Progenitor cell of endocrine pancreas (in vitro differentiated cells): ENCODE measurements around the gene TLR8. TPM values are rescaled to one million over a fixed set of nuclear protein-coding genes. Genes with fewer than 3 reads are reported as not detected.

Experiments used
- DNase-seq: peaks from one replicate; pipeline ENCODE4 v3.0.0; 2021; ENCODE audit warnings: low spot score; ENCODE audit not compliant: unreplicated experiment
- H3K27ac Mint-ChIP-seq: 2 replicates; pipeline ENCODE4 v1.8.0; 2021; ENCODE audit warnings: mild to moderate bottlenecking, moderate library complexity, mixed read lengths
- H3K27me3 Mint-ChIP-seq: 2 replicates; pipeline ENCODE4 v1.8.0; 2021; ENCODE audit warnings: mixed read lengths
- H3K36me3 Mint-ChIP-seq: 2 replicates; pipeline ENCODE4 v1.8.0; 2022; ENCODE audit warnings: mixed read lengths; ENCODE audit not compliant: insufficient read depth
- H3K4me1 Mint-ChIP-seq: 2 replicates; pipeline ENCODE4 v1.8.0; 2021; ENCODE audit warnings: low read depth, mixed read lengths
- H3K4me3 Mint-ChIP-seq: 2 replicates; pipeline ENCODE4 v1.8.0; 2021; ENCODE audit warnings: low read depth, mild to moderate bottlenecking, moderate library complexity, mixed read lengths
- H3K9me3 Mint-ChIP-seq: 2 replicates; pipeline ENCODE4 v1.8.0; 2021; ENCODE audit warnings: low read depth, mixed read lengths
- total RNA-seq: library from RNA; stranded (reverse); gene quantifications from 2 replicates; pipeline ENCODE4 v1.2.1, GENCODE V29; 2021
- TF ChIP-seq, protein P1 (sequence below): fragments of 200-600 bp; sonication (generic); IDR thresholded peaks from one replicate; pipeline ENCODE4 v1.5.0; 2021; ENCODE audit warnings: antibody characterized with exemption, mild to moderate bottlenecking; ENCODE audit not compliant: unreplicated experiment

The TLR8 gene
- total RNA-seq, 1 donor from 2014 or later = not detected

DNA sequence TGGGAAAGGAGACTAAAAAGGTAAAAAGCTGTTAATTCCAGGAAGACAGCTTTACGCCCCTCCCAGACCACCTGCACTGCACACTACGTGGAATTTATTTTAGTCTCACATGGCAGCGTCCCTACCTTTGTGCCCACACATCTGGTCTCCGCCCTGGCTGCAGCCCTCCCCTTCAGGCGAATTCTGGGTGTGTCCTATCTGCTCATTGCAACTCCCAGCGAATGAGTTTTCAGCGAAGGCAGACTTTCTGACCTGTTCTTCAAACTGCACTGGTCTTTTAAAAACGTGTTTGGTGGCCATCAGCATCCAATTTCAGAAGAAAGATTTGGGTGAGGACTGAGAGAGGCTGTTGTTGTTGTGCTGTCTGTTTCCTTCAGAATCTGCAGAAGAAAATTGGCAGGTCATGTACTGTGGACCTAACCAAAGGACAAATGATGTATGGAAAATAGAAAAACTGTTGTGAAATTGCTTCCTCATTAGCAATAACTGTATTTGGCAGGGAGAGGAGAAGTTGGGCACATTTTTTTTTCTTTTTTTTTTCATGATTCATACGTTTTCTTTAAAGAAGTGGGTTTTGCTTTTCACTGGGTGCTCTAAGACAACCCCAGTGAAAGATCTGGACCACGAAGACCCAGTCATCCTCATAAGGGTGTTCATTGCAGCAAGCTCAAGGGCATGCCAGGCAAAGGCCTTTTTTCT is 4.2 kb downstream of the TLR8 start:
- Mint-ChIP-seq H3K4me1 (no peaks in the 10 kb centered on the region), H3K27me3 (no peaks in the 10 kb centered on the region), H3K4me3 (no peak overlapping the region), H3K9me3 (peaks cover 8% of the 10 kb centered on the region), H3K36me3 (no peaks in the 10 kb centered on the region), H3K27ac (no peak overlapping the region)
- DNase-seq = no peak
- TF ChIP-seq, protein P1, sequence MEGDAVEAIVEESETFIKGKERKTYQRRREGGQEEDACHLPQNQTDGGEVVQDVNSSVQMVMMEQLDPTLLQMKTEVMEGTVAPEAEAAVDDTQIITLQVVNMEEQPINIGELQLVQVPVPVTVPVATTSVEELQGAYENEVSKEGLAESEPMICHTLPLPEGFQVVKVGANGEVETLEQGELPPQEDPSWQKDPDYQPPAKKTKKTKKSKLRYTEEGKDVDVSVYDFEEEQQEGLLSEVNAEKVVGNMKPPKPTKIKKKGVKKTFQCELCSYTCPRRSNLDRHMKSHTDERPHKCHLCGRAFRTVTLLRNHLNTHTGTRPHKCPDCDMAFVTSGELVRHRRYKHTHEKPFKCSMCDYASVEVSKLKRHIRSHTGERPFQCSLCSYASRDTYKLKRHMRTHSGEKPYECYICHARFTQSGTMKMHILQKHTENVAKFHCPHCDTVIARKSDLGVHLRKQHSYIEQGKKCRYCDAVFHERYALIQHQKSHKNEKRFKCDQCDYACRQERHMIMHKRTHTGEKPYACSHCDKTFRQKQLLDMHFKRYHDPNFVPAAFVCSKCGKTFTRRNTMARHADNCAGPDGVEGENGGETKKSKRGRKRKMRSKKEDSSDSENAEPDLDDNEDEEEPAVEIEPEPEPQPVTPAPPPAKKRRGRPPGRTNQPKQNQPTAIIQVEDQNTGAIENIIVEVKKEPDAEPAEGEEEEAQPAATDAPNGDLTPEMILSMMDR = no peak

- H3K27ac Mint-ChIP-seq = no peak overlapping the region
- DNase-seq = no peak
- TF ChIP-seq, protein P1 = no peak
- H3K4me1 Mint-ChIP-seq = no peaks in the 10 kb centered on the region
- H3K36me3 Mint-ChIP-seq = no peaks in the 10 kb centered on the region
- no peaks in the 10 kb centered on the region for H3K27me3 Mint-ChIP-seq
- peaks cover 8% of the 10 kb centered on the region for H3K9me3 Mint-ChIP-seq
- H3K4me3 Mint-ChIP-seq = no peak overlapping the region
Observed at GRCh38 chrX:12911122-12911470, 4.7 kb downstream of the TLR8 start.

- TF ChIP-seq, protein P1 = no peak
- Mint-ChIP-seq H3K4me3 (no peak overlapping the region), H3K27ac (no peak overlapping the region), H3K4me1 (no peaks in the 10 kb centered on the region), H3K9me3 (peaks cover 10% of the 10 kb centered on the region), H3K27me3 (no peaks in the 10 kb centered on the region), H3K36me3 (no peaks in the 10 kb centered on the region)
- DNase-seq = no peak
Observed at GRCh38 chrX:12912791-12913482, 6.5 kb downstream of the TLR8 start.

- Mint-ChIP-seq H3K36me3 (no peaks in the 10 kb centered on the region), H3K4me1 (no peaks in the 10 kb centered on the region), H3K27ac (no peak overlapping the region), H3K27me3 (no peaks in the 10 kb centered on the region), H3K9me3 (peaks cover 12% of the 10 kb centered on the region), H3K4me3 (no peak overlapping the region)
- no peak for DNase-seq
- TF ChIP-seq, protein P1 = no peak
Observed at GRCh38 chrX:12917753-12918152, 11.3 kb downstream of the TLR8 start.

GRCh38 chrX:12919051-12919450 is 12.6 kb downstream of the TLR8 start:
- no peak for DNase-seq
- Mint-ChIP-seq H3K27ac (no peak overlapping the region), H3K9me3 (peaks cover 13% of the 10 kb centered on the region), H3K4me3 (no peak overlapping the region), H3K27me3 (no peaks in the 10 kb centered on the region), H3K4me1 (no peaks in the 10 kb centered on the region), H3K36me3 (no peaks in the 10 kb centered on the region)
- TF ChIP-seq, protein P1 = no peak
